Measurements from ENCODE around the gene UGT3A2. TPM values are rescaled to one million over a fixed set of nuclear protein-coding genes. Genes with fewer than 3 reads are reported as not detected.

Gene UGT3A2
- total and polyA plus RNA-seq, 2 of the 4 experiments (the other 2 are of a cell fraction), result not detected

- no TSS peak for BruUV-seq (replicated peaks)
- Histone ChIP-seq H4K5ac (ENCODE audit: low read depth, low read length) (no peak overlapping the region), H3K9ac (ENCODE audit: low read depth, low read length) (no peak overlapping the region), H3K4me3 (ENCODE audit: insufficient read depth, low read depth, low read length) (no peak overlapping the region), H2BK20ac (ENCODE audit: low read depth, low read length) (no peak overlapping the region), H3K14ac (replicated peaks; ENCODE audit: low read depth, low read length) (no peak overlapping the region), H3K56ac (ENCODE audit: extremely low read depth, insufficient read depth, low read length) (no peak overlapping the region), H2AK5ac (ENCODE audit: low read depth, low read length) (no peak overlapping the region), H4K91ac (ENCODE audit: insufficient read depth, low read depth, low read length) (no peak overlapping the region), H3K9me3 (ENCODE audit: control insufficient read depth, insufficient read depth, low read length) (no peaks in the 10 kb centered on the region), H3K36me3 (ENCODE audit: control insufficient read depth, insufficient read depth, low read length) (no peaks in the 10 kb centered on the region), H2BK120ac (ENCODE audit: low read depth, low read length) (no peak overlapping the region), H3K79me1 (ENCODE audit: low read depth in 1 of 2, low read length in 2 of 2) (no peaks in the 10 kb centered on the region), H3K9me1 (ENCODE audit: insufficient read depth, low read length) (no peaks in the 10 kb centered on the region), H3K23ac (ENCODE audit: low read depth, low read length) (no peak overlapping the region), H4K8ac (ENCODE audit: low read depth in 2 of 2, low read length in 2 of 2) (no peak overlapping the region), H3K4ac (ENCODE audit: low read depth, low read length) (no peak overlapping the region), H2BK15ac (ENCODE audit: low read depth, low read length) (no peak overlapping the region), H4K20me1 (ENCODE audit: insufficient read depth, low read length) (no peaks in the 10 kb centered on the region), H3K18ac (ENCODE audit: low read depth, low read length) (no peak overlapping the region), H3K27ac (ENCODE audit: insufficient read depth, low read length) (no peak overlapping the region), H3K4me2 (ENCODE audit: low read depth, low read length) (no peak overlapping the region), H3K4me1 (ENCODE audit: control insufficient read depth, insufficient read depth, low read length) (no peaks in the 10 kb centered on the region), H2AFZ (replicated peaks; ENCODE audit: low read length, poor library complexity) (no peak overlapping the region), H2AK9ac (replicated peaks; ENCODE audit: low read depth, low read length, poor library complexity) (no peak overlapping the region), H3K27me3 (ENCODE audit: control insufficient read depth, insufficient read depth, low read length) (peaks cover 2% of the 10 kb centered on the region; the same call in 1 of the 2 replicates), H2BK5ac (ENCODE audit: low read depth, low read length, poor library complexity, severe bottlenecking) (no peak overlapping the region)
- TF ChIP-seq ELK1 (IDR thresholded peaks at IDR 0.05; ENCODE audit: borderline replicate concordance, low read depth, low read length) (no peak), CEBPB (IDR thresholded peaks at IDR 0.05; ENCODE audit: low read depth, low read length) (no peak), NFE2L2 (IDR thresholded peaks at IDR 0.05; ENCODE audit: low read depth, low read length) (no peak), RAD21 (IDR thresholded peaks at IDR 0.05; ENCODE audit: low read length) (no peak), FOS (IDR thresholded peaks at IDR 0.05; ENCODE audit: low read depth, low read length) (no peak), BHLHE40 (IDR thresholded peaks at IDR 0.05; ENCODE audit: low read depth, low read length) (no peak), MAZ (IDR thresholded peaks at IDR 0.05; ENCODE audit: borderline replicate concordance, low read depth, low read length) (no peak), MAFK (IDR thresholded peaks at IDR 0.05; ENCODE audit: low read depth, low read length) (no peak), CHD1 (IDR thresholded peaks at IDR 0.05; ENCODE audit: low read depth, low read length) (no peak), SMC3 (IDR thresholded peaks at IDR 0.05; ENCODE audit: low read depth, low read length) (no peak), POLR2A (IDR thresholded peaks at IDR 0.05; ENCODE audit: low read depth, low read length) (no peak)
- TF ChIP-seq, protein P1, sequence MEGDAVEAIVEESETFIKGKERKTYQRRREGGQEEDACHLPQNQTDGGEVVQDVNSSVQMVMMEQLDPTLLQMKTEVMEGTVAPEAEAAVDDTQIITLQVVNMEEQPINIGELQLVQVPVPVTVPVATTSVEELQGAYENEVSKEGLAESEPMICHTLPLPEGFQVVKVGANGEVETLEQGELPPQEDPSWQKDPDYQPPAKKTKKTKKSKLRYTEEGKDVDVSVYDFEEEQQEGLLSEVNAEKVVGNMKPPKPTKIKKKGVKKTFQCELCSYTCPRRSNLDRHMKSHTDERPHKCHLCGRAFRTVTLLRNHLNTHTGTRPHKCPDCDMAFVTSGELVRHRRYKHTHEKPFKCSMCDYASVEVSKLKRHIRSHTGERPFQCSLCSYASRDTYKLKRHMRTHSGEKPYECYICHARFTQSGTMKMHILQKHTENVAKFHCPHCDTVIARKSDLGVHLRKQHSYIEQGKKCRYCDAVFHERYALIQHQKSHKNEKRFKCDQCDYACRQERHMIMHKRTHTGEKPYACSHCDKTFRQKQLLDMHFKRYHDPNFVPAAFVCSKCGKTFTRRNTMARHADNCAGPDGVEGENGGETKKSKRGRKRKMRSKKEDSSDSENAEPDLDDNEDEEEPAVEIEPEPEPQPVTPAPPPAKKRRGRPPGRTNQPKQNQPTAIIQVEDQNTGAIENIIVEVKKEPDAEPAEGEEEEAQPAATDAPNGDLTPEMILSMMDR (conservative IDR thresholded peaks at IDR 0.05; ENCODE audit: low read depth, low read length), result no peak
- dilution Hi-C loops (cut with HindIII; ENCODE audit: low sequenced_read_pairs, unreplicated experiment), result no loop called here
- intact Hi-C loops (cut with micrococcal nuclease), result no loop called here
- 31% methylated on average over 3 of the region's 5 CpGs; no CpG with 5 or more reads in 1 of the 2 experiments for WGBS, 2 experiments (ENCODE audit: extremely low coverage in 2 of 2, insufficient read length in 1 of 2)
- DNase-seq (no peak), ATAC-seq (ENCODE audit: low read depth) (no peak)
- CTCF ChIA-PET, result no interaction called here
- POLR2A ChIA-PET (ENCODE audit: unreplicated experiment), result no interaction called here
- in situ Hi-C loops (cut with MboI; ENCODE audit: low sequenced_read_pairs), result no loop called here
These were observed 37.7 kb downstream of the UGT3A2 start for GRCh38 chr5:36028816-36029465.
